GM18508 (cell line): ENCODE data around the gene PLEKHJ1.

Source experiments
- ATAC-seq: cut with Tn5 transposase; IDR thresholded peaks from one replicate; pipeline ENCODE4 v1.9.1; 2021; ENCODE audit warnings: moderate number of reproducible peaks; ENCODE audit not compliant: insufficient read depth, unreplicated experiment

PLEKHJ1 gene

DNA sequence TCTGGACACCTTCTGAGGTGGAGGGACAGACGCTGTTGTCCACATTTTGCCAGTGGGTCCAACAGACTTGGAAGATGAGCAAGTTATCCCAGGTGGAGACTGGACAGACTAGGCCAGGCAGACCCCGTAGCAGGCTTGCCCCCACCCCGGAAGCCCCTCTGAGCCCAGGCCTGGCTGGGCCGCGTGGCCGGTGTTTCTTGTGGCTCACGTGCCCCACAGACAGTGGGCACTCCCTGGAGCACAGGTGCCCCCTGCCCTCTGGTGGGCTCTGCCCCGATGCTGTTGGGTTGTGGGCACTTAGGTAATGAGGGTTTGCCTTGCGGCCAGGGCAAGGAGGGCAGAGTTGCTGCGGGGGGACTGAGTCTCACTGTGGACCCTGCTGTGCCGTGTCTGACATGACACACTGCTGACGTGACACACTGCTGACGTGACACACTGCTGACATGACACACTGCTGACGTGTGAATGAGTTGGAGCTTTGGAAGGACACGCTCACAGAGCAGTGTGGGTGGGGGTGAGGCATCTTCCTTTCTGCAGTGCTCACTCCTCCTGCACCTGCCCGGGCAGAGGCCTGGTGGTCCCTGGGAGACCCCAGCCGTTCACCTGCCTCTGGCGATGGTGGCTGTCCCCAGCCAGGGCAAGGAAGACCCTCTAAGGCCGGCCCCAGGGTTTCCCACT lies 47.3 kb downstream of the PLEKHJ1 start:
- ATAC-seq = no peak

- no peak for ATAC-seq
Observed at GRCh38 chr19:2187159-2187558, 49.0 kb downstream of the PLEKHJ1 start.

GRCh38 chr19:2186071-2186846 lies 49.9 kb downstream of the PLEKHJ1 start:
- no peak for ATAC-seq

- ATAC-seq = no peak
Observed at GRCh38 chr19:2185734-2186070, 50.4 kb downstream of the PLEKHJ1 start.

DNA sequence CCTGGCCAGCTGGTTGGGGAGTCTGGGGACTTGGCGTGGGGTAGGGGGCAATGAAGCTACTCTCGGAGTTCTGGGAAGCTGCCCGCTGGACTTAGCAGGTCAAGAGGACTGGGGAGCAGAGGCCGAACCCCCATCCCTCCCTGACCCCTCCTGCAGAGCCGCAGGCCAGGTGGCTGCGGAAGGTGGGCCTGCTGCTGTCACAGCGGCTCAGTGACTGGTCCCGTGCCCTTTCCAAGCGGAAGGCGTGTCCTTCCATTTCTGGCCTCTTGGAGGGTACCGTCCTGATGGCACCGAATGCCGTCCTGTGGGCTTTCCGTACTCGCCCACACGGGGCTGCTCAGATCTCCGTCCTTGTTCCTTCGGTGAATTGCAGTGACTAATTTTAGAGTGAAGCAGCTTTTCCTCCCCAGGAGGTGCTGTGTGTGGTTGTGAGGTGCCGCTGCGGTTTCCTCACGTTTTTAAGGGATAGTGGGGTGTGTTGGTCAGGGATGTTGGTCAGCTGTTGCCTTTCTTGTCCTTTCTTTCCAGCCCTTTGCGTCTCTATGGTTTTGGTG lies 51.6 kb downstream of the PLEKHJ1 start:
- ATAC-seq = no peak
